ENCODE measurements around the gene COL5A1. TPM values are rescaled to one million over a fixed set of nuclear protein-coding genes. Genes with fewer than 3 reads are reported as not detected.

Gene COL5A1
- total RNA-seq, 1 experiment from 2014 or later, result 9.5 TPM

DNA sequence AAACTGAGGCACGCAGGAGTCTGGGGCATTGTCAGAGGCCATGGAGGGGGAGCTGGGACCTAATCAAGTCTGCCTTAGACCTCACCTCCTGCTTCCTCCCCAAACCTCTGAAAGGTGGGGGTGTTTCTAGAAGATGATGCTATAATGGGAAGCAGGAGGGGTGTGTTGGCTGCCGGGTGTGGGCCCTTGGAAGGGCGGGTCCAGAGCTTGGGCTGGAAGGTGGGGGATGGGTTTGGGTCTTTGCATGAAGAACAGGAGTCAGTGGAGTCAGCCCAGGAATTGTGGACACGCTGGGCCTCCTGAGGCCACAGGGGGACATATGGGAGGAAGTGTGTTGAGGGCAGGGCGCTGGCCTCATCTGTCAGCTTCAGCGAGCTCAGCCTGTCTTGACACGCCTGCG, 138.0 kb downstream of the COL5A1 start:
- H4K91ac ChIP-seq (ENCODE audit: insufficient read length, low read depth, low read length), result no peak overlapping the region
- no peak overlapping the region for H3K4me3 Mint-ChIP-seq
- H3K56ac ChIP-seq (ENCODE audit: insufficient read length, low read depth, low read length), result no peak overlapping the region
- no peak overlapping the region for H3K23ac ChIP-seq (ENCODE audit: insufficient read length, low read depth, low read length)
- no peak overlapping the region for H4K5ac ChIP-seq (ENCODE audit: insufficient read length, low read depth, low read length)
- no peaks in the 10 kb centered on the region for H3K9me3 Mint-ChIP-seq
- H3K4me2 ChIP-seq (ENCODE audit: insufficient read depth, insufficient read length, low read length), result no peak overlapping the region
- no CpG with 5 or more reads among the region's 8 CpGs for WGBS (ENCODE audit: extremely low coverage, insufficient read length, low lambda C conversion rate)
- H3K9ac ChIP-seq (ENCODE audit: extremely low read depth, insufficient read length, low read length), result no peak overlapping the region
- no peaks in the 10 kb centered on the region for H3K79me2 ChIP-seq (ENCODE audit: insufficient read depth, low read length)
- H3K4me1 ChIP-seq (ENCODE audit: insufficient read depth, low read length), result no peaks in the 10 kb centered on the region
- no peak overlapping the region for H2AK5ac ChIP-seq (ENCODE audit: insufficient read length, low read length)
- H3K23me2 ChIP-seq (ENCODE audit: insufficient read length, low read depth, low read length, poor library complexity, severe bottlenecking), result no peaks in the 10 kb centered on the region
- TF ChIP-seq, protein P1, sequence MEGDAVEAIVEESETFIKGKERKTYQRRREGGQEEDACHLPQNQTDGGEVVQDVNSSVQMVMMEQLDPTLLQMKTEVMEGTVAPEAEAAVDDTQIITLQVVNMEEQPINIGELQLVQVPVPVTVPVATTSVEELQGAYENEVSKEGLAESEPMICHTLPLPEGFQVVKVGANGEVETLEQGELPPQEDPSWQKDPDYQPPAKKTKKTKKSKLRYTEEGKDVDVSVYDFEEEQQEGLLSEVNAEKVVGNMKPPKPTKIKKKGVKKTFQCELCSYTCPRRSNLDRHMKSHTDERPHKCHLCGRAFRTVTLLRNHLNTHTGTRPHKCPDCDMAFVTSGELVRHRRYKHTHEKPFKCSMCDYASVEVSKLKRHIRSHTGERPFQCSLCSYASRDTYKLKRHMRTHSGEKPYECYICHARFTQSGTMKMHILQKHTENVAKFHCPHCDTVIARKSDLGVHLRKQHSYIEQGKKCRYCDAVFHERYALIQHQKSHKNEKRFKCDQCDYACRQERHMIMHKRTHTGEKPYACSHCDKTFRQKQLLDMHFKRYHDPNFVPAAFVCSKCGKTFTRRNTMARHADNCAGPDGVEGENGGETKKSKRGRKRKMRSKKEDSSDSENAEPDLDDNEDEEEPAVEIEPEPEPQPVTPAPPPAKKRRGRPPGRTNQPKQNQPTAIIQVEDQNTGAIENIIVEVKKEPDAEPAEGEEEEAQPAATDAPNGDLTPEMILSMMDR (conservative IDR thresholded peaks at IDR 0.05), result no peak
- no peak overlapping the region for H3K4ac ChIP-seq (ENCODE audit: low read depth, low read length)
- no peak overlapping the region for H3K27ac ChIP-seq (ENCODE audit: insufficient read length, low read depth, low read length)
- H2BK12ac ChIP-seq (ENCODE audit: insufficient read length, low read depth, low read length), result no peak overlapping the region
- H3K14ac ChIP-seq (ENCODE audit: insufficient read depth, low read length), result no peak overlapping the region; the same call in 1 of the 2 replicates
- H3K9me3 ChIP-seq (ENCODE audit: control insufficient read depth, low read depth, low read length), result no peaks in the 10 kb centered on the region
- H2BK120ac ChIP-seq (ENCODE audit: low read depth, low read length, poor library complexity, severe bottlenecking), result no peak overlapping the region
- no peaks in the 10 kb centered on the region for H3K79me1 ChIP-seq (ENCODE audit: insufficient read depth, low read depth, low read length, poor library complexity, severe bottlenecking)
- no peak overlapping the region for H3K18ac ChIP-seq (ENCODE audit: insufficient read length, low read depth, low read length)
- no peak overlapping the region for H2BK15ac ChIP-seq (ENCODE audit: low read depth, low read length)
- H3K27me3 Mint-ChIP-seq (ENCODE audit: low read depth), result no peaks in the 10 kb centered on the region; the same call in 1 of the 2 replicates
- H2BK5ac ChIP-seq (ENCODE audit: insufficient read length, low read length), result no peak overlapping the region
- no peaks in the 10 kb centered on the region for H4K20me1 ChIP-seq (ENCODE audit: control insufficient read depth, insufficient read depth, insufficient read length)
- no peak overlapping the region for H2BK20ac ChIP-seq (ENCODE audit: low read depth, low read length, poor library complexity, severe bottlenecking)
- H3K4me1 Mint-ChIP-seq, result peaks cover 9 to 19% of the 10 kb centered on the region in 2 experiments
- H4K8ac ChIP-seq (replicated peaks; ENCODE audit: insufficient read length, low read depth, low read length), result no peak overlapping the region
- no peak for DNase-seq
- H3K36me3 Mint-ChIP-seq (ENCODE audit: insufficient read depth in 1 of 3, low read depth in 3 of 3), result no peaks in the 10 kb centered on the region
- H2AFZ ChIP-seq (ENCODE audit: low read length), result no peak overlapping the region
- no peak overlapping the region for H3T11ph ChIP-seq (ENCODE audit: low read length)
- no peak overlapping the region; a peak in 1 of 7 replicates for H3K27ac Mint-ChIP-seq
- no peaks in the 10 kb centered on the region for H3K27me3 ChIP-seq (ENCODE audit: insufficient read depth, low read length)
